ENCODE results near the gene STX2.

STX2 gene

GRCh38 chr12:130829391-130830245 lies 9.4 kb downstream of the STX2 start:
- no peak for DNase-seq

GRCh38 chr12:130828895-130829294 lies 10.2 kb downstream of the STX2 start:
- no peak for DNase-seq

DNA sequence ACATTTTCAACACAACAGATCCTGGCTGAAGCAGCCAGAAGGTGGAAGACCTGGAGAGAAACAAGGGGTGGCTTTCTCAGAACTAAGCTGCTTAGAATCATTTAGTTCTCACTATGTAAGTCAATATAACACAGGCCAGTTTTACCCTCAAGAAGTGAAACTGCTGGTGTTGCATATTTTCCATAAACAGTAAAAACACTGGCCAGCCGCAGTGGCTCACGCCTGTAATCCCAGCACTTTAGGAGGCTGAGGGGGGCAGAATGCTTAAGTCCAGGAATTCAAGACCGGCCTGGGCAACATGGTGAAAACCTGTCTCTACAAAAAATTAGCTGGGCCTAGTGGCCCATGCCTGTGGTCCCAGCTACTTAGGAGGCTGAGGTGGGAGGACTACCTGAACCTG lies 11.6 kb downstream of the STX2 start:
- no peak for DNase-seq

GRCh38 chr12:130826151-130826801 lies 12.8 kb downstream of the STX2 start:
- no peak for DNase-seq

- DNase-seq = no peak
Observed at GRCh38 chr12:130825771-130826150, 13.3 kb downstream of the STX2 start.

DNA sequence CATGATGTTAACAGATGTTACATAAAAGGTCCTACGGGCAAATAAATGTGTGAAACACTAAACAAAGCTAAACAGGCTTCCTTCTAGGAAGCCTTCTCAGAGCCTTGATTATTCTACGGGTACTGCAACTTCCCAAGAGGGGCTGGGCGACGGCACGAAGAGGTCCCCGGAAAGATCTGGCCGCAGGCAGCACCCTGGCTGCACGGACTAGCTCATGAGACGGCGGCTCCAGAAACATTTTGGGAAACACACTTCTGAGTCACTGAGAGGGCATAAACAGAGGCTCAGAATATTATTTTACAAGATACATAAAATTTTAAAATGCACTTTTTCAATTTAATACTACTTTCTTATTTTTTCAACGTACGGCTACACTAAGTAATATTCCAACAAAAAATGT lies 19.4 kb downstream of the STX2 start:
- DNase-seq = no peak

DNA sequence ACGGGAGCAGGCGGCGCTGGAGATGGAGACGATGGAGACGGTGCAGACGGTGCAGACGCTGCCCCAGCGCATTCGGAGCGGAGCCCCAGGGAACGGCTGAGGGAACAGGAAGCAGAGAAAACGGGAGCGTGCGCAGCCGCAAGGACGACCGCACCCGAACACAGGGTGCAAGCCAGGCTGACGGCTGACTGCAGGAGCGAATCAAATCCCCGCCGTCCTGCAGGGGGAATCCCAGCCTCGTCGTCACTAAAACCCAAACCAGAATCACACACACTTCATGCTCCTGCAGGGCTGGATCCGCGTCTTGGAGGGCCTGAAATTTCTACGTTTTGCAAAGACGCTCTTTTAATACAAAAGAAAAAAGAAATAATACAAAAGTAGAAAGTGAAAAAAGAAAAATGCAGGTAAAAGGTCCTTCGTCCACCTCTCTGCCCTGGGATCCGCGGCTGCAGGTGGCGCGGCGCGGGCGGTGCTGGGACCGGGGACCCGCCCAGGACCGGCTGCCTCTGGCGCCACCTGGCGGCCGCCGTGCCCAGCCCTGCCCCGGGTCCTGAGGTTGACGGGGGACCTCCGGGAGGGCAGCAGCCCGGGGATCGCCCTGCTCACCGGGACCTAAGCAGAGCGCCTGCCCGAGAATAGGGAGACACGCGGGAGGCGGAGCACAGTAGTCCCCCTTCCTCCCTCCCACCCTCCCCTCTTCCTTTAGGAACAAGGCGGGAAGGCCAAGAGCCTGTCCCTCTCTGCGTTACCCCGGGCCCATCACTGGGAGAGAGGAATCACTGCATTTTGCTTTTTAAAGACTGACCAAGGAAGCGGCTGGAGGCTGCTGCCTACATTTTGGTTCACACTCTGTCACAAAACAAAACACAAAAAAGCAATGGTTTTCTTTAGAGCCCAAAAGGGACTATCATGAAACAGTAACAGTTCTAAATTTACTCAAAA lies 20.1 kb downstream of the STX2 start:
- no peak for DNase-seq

GRCh38 chr12:130818272-130818634 lies 20.8 kb downstream of the STX2 start:
- no peak for DNase-seq

DNA sequence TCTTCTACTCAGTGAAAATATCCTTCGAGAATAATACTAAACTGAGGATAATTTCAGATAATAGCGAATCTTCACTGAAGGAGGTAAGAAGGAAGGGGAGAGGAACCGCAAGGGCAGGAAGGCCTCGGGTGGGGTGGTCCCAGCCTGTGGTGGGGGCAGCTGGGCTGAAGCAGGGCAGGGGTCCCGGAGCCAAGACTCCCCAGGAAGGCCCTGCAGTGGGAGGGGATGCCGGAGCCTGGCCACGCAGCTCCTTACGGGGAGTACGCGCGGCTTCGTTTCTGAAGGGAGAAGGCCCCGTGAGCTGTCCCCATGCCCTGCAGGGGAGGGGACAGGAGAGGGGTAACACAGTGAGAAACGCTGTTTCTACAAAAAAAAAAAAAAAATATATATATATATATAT lies 21.2 kb downstream of the STX2 start:
- no peak for DNase-seq

DNA sequence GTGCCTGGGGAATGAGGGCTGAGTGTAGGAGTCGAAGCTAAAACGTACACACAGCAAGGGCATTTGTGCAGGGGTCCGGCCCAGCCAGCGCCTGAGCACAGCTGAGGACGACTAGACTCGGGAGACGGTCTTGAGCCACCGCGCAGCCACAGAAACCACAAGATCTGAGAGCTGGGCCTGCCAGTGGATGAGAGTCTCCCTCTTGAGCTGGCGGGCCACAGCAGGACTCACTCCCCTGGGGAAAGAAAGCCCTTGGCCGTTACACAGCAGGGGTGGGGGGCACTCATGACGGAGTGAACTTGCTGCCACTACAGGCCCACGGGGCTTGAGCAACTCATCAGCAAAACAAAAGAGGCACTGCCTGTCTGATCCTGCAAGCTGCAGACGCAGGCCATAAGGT lies 23.0 kb downstream of the STX2 start:
- no peak for DNase-seq

- no peak for DNase-seq
Observed at GRCh38 chr12:130815028-130815741, 23.9 kb downstream of the STX2 start.

- no peak for DNase-seq
Observed at GRCh38 chr12:130813949-130814348, 25.1 kb downstream of the STX2 start.

DNA sequence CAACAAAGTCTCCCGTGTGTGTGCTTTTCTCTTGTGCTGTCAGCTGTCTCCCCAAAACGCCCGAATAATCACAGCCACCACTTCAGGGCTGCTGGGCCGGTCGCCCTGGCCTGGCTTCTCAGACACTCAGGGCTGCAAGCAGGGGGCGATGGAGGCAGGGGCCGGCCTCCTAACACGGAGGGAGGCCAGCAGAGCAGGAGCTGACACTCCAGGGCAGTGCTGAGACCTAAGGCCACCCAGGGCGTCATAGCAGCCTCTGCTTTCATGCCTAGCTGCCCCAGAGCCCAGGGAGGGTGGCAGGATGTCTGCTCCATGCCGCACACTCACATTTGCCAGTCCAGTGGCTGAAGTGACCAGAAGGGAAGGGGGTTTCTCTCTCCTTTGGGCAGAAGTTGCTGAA lies 25.6 kb downstream of the STX2 start:
- DNase-seq = no peak

- DNase-seq = no peak
Observed at GRCh38 chr12:130809791-130810190, 29.3 kb downstream of the STX2 start.

DNA sequence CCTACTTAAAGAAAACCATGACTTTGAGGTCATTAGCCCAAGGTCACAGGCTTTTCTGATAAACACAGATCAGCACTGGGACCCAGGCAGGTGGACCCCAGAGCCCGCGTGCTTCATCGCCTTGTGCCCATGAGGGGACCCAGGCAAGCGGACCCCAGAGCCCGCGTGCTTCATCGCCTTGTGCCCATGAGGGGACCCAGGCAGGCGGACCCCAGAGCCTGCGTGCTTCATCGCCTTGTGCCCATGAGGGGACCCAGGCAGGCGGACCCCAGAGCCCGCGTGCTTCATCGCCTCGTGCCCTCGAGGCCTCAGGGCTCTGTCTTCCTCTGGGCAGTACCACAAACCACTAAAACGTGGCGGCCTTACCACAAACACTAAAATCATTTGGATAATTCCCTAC lies 31.7 kb downstream of the STX2 start:
- no peak for DNase-seq

DNA sequence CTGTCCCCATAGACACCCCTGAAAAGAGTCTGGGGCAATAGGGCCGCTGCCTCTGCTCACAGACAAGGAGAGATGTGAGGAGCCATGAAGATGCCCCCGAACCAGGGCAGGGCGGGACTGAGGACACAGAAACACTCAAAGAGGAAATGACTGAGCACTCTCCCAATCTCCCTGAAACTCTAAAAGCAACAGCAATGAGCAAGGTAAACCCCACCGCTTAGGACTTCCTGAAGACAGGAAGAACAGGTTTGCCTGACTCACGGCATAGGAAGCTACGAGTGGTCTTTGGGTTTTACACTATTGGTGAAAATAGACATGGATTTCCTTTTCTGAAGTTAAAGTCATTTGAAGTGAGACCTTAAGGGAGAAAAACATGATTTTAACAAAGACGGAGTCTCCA lies 32.5 kb downstream of the STX2 start:
- no peak for DNase-seq

DNA sequence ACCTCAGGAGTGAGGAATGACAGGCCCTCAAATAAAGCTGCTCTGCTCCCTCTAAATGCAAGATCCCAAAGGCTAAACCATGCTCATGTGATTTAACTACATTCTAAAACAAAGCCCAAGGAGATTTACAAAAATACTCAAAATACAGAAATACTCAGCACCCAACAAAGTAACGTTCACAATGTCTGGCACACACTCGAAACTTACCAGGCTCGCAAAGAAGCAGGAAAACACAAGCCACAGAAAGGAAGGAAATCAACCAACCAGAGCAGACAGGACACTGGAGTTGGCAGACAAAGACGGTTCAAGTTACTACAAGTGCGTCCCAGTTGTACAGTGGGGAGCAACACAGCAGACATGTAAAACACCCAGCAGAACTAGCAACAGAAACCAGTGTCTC lies 33.4 kb downstream of the STX2 start:
- no peak for DNase-seq

- no peak for DNase-seq
Observed at GRCh38 chr12:130804216-130804615, 34.8 kb downstream of the STX2 start.

- no peak for DNase-seq
Observed at GRCh38 chr12:130803702-130804101, 35.3 kb downstream of the STX2 start.

DNA sequence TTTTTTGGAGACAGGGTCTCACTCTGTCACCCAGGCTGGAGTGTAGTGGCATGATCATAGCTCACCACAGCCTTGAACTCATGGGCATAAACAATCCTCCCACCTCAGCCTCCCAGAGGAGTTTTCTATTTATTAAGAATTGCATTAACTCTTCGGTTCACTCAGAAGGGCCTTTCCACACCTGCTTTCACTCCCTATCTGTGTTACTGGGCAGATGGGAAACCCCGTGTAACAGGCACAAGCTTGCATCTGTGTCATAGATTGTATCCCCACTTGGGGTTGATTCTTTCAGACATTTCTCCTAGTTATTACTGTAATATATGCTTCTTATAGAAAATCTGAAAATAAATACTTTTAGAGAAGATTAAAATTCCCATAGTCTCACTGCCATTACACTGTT lies 38.7 kb downstream of the STX2 start:
- no peak for DNase-seq

DNA sequence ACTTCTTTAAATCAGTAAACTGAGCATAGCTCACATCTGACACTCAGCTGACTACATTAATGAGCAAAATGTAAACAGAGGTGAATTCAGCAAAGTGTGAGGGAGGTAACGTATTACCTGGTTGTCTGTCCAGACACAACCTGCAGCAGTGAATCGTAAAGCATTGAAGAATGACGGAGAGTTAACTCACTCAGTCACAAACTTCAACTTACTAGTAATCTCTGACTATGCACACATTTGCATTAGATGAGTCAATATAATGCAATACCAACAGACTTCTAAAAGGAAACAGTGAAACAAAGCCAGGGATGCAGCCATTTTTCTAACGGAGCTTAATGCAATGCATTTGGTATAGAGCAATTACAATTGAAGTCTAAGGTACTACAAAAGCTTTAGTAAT lies 40.0 kb downstream of the STX2 start:
- DNase-seq = no peak

- no peak for DNase-seq
Observed at GRCh38 chr12:130796985-130797686, 41.9 kb downstream of the STX2 start.
